K562 (cell line): ENCODE results near the gene KCNH2. TPM values are rescaled to one million over a fixed set of nuclear protein-coding genes. Genes with fewer than 3 reads are reported as not detected.

Source experiments
- FOXA3 ChIP-seq, 2 experiments: fragments of 450-650 bp in 1 of 2; sonication (generic) in 1 of 2; formaldehyde crosslinking; IDR thresholded peaks in 1 of 2; conservative IDR thresholded peaks in 1 of 2; 2 replicates each; pipeline versions ENCODE4 v1.4.0 to v1.8.0; 2020 to 2022; ENCODE audit warnings: mild to moderate bottlenecking in 2 of 2, missing genetic modification reagents in 1 of 2
- GATAD2A ChIP-seq: fragments of 450-650 bp; IDR thresholded peaks from 2 replicates; pipeline ENCODE4 v1.6.1; 2017
- HDAC6 ChIP-seq: IDR thresholded peaks from 2 replicates; pipeline ENCODE4 v1.6.1; 2012; ENCODE audit warnings: low read depth, mild to moderate bottlenecking, control low read depth, inconsistent platforms, low read length, moderate library complexity
- ILK ChIP-seq: fragments of 450-650 bp; IDR thresholded peaks from 2 replicates; pipeline ENCODE4 v1.6.1; 2016; ENCODE audit warnings: missing genetic modification characterization, low read depth, mild to moderate bottlenecking, missing compliant biosample characterization, moderate library complexity, borderline replicate concordance
- JUND ChIP-seq, 2 experiments: IDR thresholded peaks; 2 replicates in 1 of 2; 3 replicates in 1 of 2; pipeline ENCODE4 v1.6.1; 2011; ENCODE audit warnings: borderline replicate concordance in 2 of 2, low read depth in 2 of 2, low read length in 2 of 2, improper control_type of control experiment in 1 of 2, missing biosample characterization in 1 of 2, missing genetic modification characterization in 1 of 2, missing genetic modification reagents in 1 of 2
- MYBL2 ChIP-seq, 2 experiments: fragments of 450-650 bp in 1 of 2; sonication (generic) in 1 of 2; formaldehyde crosslinking in 1 of 2; IDR thresholded peaks; 2 replicates each; pipeline versions ENCODE4 v1.6.1 to v1.8.1; 2017 to 2022; ENCODE audit warnings: borderline replicate concordance in 1 of 2, inconsistent platforms in 1 of 2, low read depth in 1 of 2, mild to moderate bottlenecking in 1 of 2, missing genetic modification reagents in 1 of 2, moderate library complexity in 1 of 2
- polyA plus RNA-seq, 8 experiments: library from polyadenylated mRNA; depleted of rRNA in 4 of 8; stranded (reverse) in 5 of 8; unstranded in 3 of 8; fragments of >200 nt; fragmentation: Nextera tagmentation in 2 of 8; fragmentation: Illumina TruSeq in 1 of 8; extraction: Ambion mirVana in 2 of 8; extraction: Trizol in 1 of 8; gene quantifications; 2 replicates each; pipeline versions ENCODE4 v1.2.1 to v1.2.3, GENCODE V29; 2011 to 2014; ENCODE audit warnings: inconsistent platforms in 1 of 8, missing spikeins in 1 of 8
- total RNA-seq, 7 experiments: library from RNA; depleted of rRNA in 6 of 7; stranded (reverse); fragments of >200 nt in 6 of 7; fragmentation: Illumina TruSeq in 2 of 7; extraction: Trizol in 2 of 7; gene quantifications; 2 replicates each; pipeline versions ENCODE4 v1.2.1 to v1.2.3, GENCODE V29; 2011 to 2021; ENCODE audit warnings: low replicate concordance in 1 of 7
- TF ChIP-seq, protein P1 (sequence below): fragments of 450-650 bp; formaldehyde crosslinking; IDR thresholded peaks from 2 replicates; pipeline ENCODE4 v1.4.0; 2022; ENCODE audit warnings: mild to moderate bottlenecking, moderate library complexity
- TF ChIP-seq, protein P2 (sequence below), 2 experiments: fragments of 450-650 bp; formaldehyde crosslinking in 1 of 2; IDR thresholded peaks; 2 replicates each; pipeline versions ENCODE4 v1.4.0 to v1.6.1; 2014 to 2020; ENCODE audit warnings: mild to moderate bottlenecking in 2 of 2, borderline replicate concordance in 1 of 2, low read depth in 1 of 2
- TF ChIP-seq, protein P3 (sequence below): fragments of 450-650 bp; formaldehyde crosslinking; IDR thresholded peaks from 2 replicates; pipeline ENCODE4 v1.4.0; 2020; ENCODE audit warnings: mild to moderate bottlenecking, moderate library complexity
- TF ChIP-seq, protein P4 (sequence below), 3 experiments: fragments of 200-800 bp in 1 of 3; sonication (Bioruptor generic) in 1 of 3; sonication (generic) in 1 of 3; formaldehyde crosslinking in 1 of 3; IDR thresholded peaks; 2 replicates each; pipeline versions ENCODE4 v1.6.1 to v1.8.0; 2016 to 2022; ENCODE audit warnings: mild to moderate bottlenecking in 2 of 3, missing compliant biosample characterization in 2 of 3, missing genetic modification characterization in 2 of 3, missing genetic modification reagents in 1 of 3

Gene KCNH2
- total and polyA plus RNA-seq, 9 of the 15 experiments (the other 6 are each of a cell fraction or from before 2014, with no cell fraction given): 18.1 to 368 (median 218) TPM

DNA sequence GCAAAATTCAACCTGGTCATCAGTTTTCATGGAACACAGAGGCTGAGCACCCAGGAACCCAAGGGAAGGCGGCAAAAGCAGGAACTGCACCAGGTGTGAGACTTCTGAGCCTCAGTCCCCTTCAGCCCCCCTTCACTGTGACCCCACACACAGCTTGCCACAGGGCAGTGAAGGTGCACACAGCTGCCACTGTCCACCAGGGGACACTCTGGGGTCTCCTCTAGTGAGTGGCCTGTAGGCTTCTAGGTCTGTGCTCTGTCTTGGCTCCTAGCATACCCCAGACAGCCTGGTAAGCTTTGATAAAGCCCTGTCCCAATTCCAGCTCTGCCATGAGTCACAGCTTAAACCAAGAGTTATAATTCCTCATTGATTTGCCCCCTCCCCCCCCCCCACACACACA lies 12.1 kb downstream of the KCNH2 start (continued):
- TF ChIP-seq, protein P1, sequence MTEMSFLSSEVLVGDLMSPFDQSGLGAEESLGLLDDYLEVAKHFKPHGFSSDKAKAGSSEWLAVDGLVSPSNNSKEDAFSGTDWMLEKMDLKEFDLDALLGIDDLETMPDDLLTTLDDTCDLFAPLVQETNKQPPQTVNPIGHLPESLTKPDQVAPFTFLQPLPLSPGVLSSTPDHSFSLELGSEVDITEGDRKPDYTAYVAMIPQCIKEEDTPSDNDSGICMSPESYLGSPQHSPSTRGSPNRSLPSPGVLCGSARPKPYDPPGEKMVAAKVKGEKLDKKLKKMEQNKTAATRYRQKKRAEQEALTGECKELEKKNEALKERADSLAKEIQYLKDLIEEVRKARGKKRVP (CRISPR knock-in tag): no peak
- TF ChIP-seq HDAC6 (no peak), GATAD2A (0 out of 2 replicates have a peak, but pooled peaks have one; percentile 30), FOXA3 (CRISPR knock-in tag; conservative IDR thresholded peaks at IDR 0.05 in 1 of 2, IDR thresholded peaks at IDR 0.05 in 1 of 2) (peak in 1 of 2 experiments; percentile 7; a peak in 1 of 4 replicates), JUND (IDR thresholded peaks at IDR 0.05; ENCODE audit: borderline replicate concordance, low read depth, low read length) (peak; percentile 30; the same call in 1 of the 2 replicates), JUND (tag; IDR thresholded peaks at IDR 0.05; ENCODE audit: borderline replicate concordance, low read depth, low read length) (peak; percentile 9; the same call in 1 of the 3 replicates), ILK (tag) (no peak), MYBL2 (IDR thresholded peaks at IDR 0.05; ENCODE audit: low read depth) (no peak), MYBL2 (CRISPR knock-in tag; IDR thresholded peaks at IDR 0.05; ENCODE audit: borderline replicate concordance) (no peak)
- TF ChIP-seq, protein P2, sequence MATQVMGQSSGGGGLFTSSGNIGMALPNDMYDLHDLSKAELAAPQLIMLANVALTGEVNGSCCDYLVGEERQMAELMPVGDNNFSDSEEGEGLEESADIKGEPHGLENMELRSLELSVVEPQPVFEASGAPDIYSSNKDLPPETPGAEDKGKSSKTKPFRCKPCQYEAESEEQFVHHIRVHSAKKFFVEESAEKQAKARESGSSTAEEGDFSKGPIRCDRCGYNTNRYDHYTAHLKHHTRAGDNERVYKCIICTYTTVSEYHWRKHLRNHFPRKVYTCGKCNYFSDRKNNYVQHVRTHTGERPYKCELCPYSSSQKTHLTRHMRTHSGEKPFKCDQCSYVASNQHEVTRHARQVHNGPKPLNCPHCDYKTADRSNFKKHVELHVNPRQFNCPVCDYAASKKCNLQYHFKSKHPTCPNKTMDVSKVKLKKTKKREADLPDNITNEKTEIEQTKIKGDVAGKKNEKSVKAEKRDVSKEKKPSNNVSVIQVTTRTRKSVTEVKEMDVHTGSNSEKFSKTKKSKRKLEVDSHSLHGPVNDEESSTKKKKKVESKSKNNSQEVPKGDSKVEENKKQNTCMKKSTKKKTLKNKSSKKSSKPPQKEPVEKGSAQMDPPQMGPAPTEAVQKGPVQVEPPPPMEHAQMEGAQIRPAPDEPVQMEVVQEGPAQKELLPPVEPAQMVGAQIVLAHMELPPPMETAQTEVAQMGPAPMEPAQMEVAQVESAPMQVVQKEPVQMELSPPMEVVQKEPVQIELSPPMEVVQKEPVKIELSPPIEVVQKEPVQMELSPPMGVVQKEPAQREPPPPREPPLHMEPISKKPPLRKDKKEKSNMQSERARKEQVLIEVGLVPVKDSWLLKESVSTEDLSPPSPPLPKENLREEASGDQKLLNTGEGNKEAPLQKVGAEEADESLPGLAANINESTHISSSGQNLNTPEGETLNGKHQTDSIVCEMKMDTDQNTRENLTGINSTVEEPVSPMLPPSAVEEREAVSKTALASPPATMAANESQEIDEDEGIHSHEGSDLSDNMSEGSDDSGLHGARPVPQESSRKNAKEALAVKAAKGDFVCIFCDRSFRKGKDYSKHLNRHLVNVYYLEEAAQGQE (IDR thresholded peaks at IDR 0.05; ENCODE audit: borderline replicate concordance): peak; percentile 83
- TF ChIP-seq, protein P2 (CRISPR knock-in tag; IDR thresholded peaks at IDR 0.05; ENCODE audit: low read depth): no peak
- TF ChIP-seq, protein P3, sequence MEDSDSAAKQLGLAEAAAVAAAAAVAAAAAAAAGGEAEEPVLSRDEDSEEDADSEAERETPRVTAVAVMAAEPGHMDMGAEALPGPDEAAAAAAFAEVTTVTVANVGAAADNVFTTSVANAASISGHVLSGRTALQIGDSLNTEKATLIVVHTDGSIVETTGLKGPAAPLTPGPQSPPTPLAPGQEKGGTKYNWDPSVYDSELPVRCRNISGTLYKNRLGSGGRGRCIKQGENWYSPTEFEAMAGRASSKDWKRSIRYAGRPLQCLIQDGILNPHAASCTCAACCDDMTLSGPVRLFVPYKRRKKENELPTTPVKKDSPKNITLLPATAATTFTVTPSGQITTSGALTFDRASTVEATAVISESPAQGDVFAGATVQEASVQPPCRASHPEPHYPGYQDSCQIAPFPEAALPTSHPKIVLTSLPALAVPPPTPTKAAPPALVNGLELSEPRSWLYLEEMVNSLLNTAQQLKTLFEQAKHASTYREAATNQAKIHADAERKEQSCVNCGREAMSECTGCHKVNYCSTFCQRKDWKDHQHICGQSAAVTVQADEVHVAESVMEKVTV (CRISPR knock-in tag): peak; percentile 44; the same call in 1 of the 2 replicates
- TF ChIP-seq, protein P4, sequence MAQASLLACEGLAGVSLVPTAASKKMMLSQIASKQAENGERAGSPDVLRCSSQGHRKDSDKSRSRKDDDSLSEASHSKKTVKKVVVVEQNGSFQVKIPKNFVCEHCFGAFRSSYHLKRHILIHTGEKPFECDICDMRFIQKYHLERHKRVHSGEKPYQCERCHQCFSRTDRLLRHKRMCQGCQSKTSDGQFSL (CRISPR knock-in tag; IDR thresholded peaks at IDR 0.05): 0 out of 2 replicates have a peak, but pooled peaks have one; percentile 51
- TF ChIP-seq, protein P4 (tag; IDR thresholded peaks at IDR 0.05): no peak
